Esophagus squamous epithelium (tissue), 5 donors: ENCODE results near the gene NPTX2. TPM values are rescaled to one million over a fixed set of nuclear protein-coding genes. Genes with fewer than 3 reads are reported as not detected.
"Not testable (repeated sequence)": the region's sequence is repeated elsewhere in the genome, so short reads cannot be mapped to it uniquely, and the experiment has no call there.

ENCODE experiments used
- DNase-seq: peaks from one replicate; lab custom pipeline; 2025; lab: John Stamatoyannopoulos, UW
- H3K27ac ChIP-seq, 4 donors: fragments of 200-600 bp; sonication (generic); one replicate each; pipeline ENCODE4 v1.5.1; 2016 to 2019; ENCODE audit warnings: mild to moderate bottlenecking in 1 of 4
- H3K27me3 ChIP-seq, 4 donors: fragments of 200-600 bp; sonication (generic); 1 replicate in 3 of 4; 2 replicates in 1 of 4; pipeline versions ENCODE4 v1.5.1 to v1.6.0; 2017 to 2021; ENCODE audit warnings: antibody characterized with exemption in 1 of 4
- H3K36me3 ChIP-seq, 3 donors: fragments of 200-600 bp; sonication (generic); one replicate each; pipeline ENCODE4 v1.5.1; 2016 to 2019
- H3K4me1 ChIP-seq, 3 donors: fragments of 200-600 bp; sonication (generic); one replicate each; pipeline ENCODE4 v1.5.1; 2017 to 2019
- H3K4me3 ChIP-seq, 4 donors: fragments of 200-600 bp; sonication (generic); 1 replicate in 3 of 4; 2 replicates in 1 of 4; pipeline ENCODE4 v1.5.1; 2016 to 2019; ENCODE audit warnings: mild to moderate bottlenecking in 2 of 4, moderate library complexity in 1 of 4
- H3K9me3 ChIP-seq, 3 donors: fragments of 200-600 bp; sonication (generic); one replicate each; pipeline ENCODE4 v1.5.1; 2016 to 2019
- POLR2A ChIP-seq, 4 donors: fragments of 450-650 bp; IDR thresholded peaks; one replicate each; pipeline ENCODE4 v1.6.1; 2017; ENCODE audit warnings: antibody characterized with exemption in 4 of 4, mild to moderate bottlenecking in 4 of 4, moderate library complexity in 3 of 4
- WGBS, 2 donors: methylation state at CpG; one replicate each; pipeline ENCODE4 v1.1.5; 2018; 5-methylcytosine and 5-hydroxymethylcytosine counted together
- intact Hi-C: fragments of 100-400 bp; cut with DNase I; formaldehyde crosslinking; loops from one replicate; pipeline ENCODE4 v1.15.0; 2022
- total RNA-seq, 4 donors: library from RNA; depleted of rRNA; stranded (reverse); fragments of >200 nt; gene quantifications; one replicate each; pipeline ENCODE4 v1.1.0, GENCODE V29; 2016
- TF ChIP-seq, protein P1 (sequence below), 6 experiments: fragments of 450-650 bp in 4 of 6; fragments of 200-600 bp in 2 of 6; sonication (generic) in 2 of 6; IDR thresholded peaks; one replicate each; pipeline ENCODE4 v1.5.1; 2016 to 2019; ENCODE audit warnings: antibody characterized with exemption in 6 of 6, mild to moderate bottlenecking in 4 of 6, moderate library complexity in 4 of 6
- donor health status: DM: yes; HTN: yes; CAD: no.

The NPTX2 gene
- total RNA-seq, 4 donors from 2014 or later: 1.6 to 9.7 (median 2.9) TPM

DNA sequence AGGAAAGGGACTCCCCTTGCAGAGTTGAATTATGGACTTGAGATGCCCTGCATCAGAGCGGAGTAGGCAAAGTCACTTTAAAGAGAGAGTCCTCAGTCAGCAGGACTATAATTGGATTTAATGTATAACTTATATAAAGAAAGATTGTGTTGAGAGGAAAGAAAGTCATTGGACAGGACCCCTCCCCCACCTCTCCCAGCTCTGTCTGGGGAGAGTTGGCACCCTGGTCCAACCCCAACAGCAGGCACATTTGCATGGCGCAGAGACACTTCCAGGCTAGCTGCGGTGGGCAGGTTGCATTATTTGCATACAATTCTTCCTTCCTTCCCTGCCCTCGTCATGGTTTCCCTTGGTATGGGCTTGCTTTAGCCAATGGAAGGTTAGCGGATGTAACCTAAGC, 46.1 kb upstream of the NPTX2 start:
- no peaks in the 10 kb centered on the region for H3K36me3 ChIP-seq
- TF ChIP-seq, protein P1, sequence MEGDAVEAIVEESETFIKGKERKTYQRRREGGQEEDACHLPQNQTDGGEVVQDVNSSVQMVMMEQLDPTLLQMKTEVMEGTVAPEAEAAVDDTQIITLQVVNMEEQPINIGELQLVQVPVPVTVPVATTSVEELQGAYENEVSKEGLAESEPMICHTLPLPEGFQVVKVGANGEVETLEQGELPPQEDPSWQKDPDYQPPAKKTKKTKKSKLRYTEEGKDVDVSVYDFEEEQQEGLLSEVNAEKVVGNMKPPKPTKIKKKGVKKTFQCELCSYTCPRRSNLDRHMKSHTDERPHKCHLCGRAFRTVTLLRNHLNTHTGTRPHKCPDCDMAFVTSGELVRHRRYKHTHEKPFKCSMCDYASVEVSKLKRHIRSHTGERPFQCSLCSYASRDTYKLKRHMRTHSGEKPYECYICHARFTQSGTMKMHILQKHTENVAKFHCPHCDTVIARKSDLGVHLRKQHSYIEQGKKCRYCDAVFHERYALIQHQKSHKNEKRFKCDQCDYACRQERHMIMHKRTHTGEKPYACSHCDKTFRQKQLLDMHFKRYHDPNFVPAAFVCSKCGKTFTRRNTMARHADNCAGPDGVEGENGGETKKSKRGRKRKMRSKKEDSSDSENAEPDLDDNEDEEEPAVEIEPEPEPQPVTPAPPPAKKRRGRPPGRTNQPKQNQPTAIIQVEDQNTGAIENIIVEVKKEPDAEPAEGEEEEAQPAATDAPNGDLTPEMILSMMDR (IDR thresholded peaks at IDR 0.05): no peak
- no peak for TF ChIP-seq POLR2A (IDR thresholded peaks at IDR 0.05)
- no peaks in the 10 kb centered on the region for H3K27me3 ChIP-seq
- WGBS, 2 donors: 78 to 79% methylated on average over 4 to 5 of the region's 5 CpGs
- no peaks in the 10 kb centered on the region for H3K4me1 ChIP-seq
- peaks cover 0 to 8% (median 2%) of the 10 kb centered on the region in 3 donors for H3K9me3 ChIP-seq
- intact Hi-C loops: no loop called here
- H3K27ac ChIP-seq: no peak overlapping the region
- DNase-seq: no peak
- no peak overlapping the region for H3K4me3 ChIP-seq

DNA sequence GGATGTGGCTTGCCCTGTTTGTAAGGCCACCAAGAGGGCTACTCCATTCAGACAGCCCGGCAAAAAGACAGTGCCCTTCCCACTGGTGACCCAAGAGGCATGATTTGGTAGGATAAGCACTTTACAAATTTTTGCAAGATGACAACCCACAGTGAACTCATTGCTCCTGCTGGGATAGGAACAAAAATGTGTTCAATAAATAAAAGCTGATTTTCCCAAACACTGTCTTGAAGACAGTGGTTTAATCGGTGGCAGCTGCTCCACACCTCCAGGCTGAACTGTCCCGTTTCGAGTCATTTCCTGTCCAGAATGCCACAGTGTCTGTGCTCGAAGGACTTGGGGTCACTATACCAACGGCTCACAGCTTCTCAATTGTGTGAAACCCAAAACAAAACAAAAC, 45.1 kb upstream of the NPTX2 start:
- H3K9me3 ChIP-seq: peaks cover 0 to 18% (median 10%) of the 10 kb centered on the region in 3 donors
- intact Hi-C loops: no loop called here
- H3K27me3 ChIP-seq: no peaks in the 10 kb centered on the region
- H3K27ac ChIP-seq: no peak overlapping the region
- H3K36me3 ChIP-seq: no peaks in the 10 kb centered on the region
- TF ChIP-seq, protein P1 (IDR thresholded peaks at IDR 0.05): no peak
- TF ChIP-seq POLR2A (IDR thresholded peaks at IDR 0.05): no peak
- no peaks in the 10 kb centered on the region for H3K4me1 ChIP-seq
- WGBS, 2 donors: 58 to 68% methylated on average over 6 of the region's 6 CpGs
- DNase-seq: no peak
- H3K4me3 ChIP-seq: no peak overlapping the region

DNA sequence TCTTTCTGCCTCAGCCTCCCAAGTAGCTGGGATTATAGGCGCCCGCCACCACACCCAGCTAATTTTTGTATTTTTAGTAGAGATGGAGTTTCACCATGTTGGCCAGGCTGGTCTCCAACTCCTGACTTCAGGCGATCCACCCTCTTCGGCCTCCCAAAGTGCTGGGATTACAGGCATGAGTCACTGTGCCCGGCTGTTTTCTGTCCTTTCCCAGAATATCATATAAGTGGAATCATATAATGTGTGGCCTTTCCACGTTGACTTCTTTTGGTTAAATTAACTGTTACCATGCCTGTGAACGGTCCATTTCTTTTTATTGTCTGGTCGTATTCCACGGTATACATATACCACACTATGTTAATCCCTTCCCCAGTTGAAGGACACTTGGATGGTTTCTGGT, 44.4 kb upstream of the NPTX2 start:
- H3K27me3 ChIP-seq: not testable (repeated sequence)

DNA sequence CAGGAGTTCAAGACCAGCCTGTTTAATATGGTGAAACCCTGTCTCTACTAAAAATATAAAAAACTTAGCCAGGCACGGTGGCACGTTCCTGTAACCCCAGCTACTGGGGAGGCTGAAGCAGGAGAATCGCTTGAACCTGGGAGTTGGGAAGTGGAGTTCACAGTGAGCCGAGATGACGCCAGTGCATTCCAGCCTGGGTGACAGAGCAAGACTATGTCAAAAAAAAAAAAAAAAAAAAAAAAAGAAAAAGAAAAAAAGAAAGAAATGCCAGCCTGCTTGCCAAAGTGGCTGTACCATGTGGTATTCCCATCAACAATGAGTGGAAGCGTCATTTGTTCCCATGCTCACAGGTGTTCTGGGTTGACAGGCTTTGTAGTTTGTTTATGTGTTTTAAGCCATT, 43.3 kb upstream of the NPTX2 start:
- TF ChIP-seq POLR2A (IDR thresholded peaks at IDR 0.05): no peak
- TF ChIP-seq, protein P1 (IDR thresholded peaks at IDR 0.05): no peak
- intact Hi-C loops: no loop called here
- H3K27ac ChIP-seq: no peak overlapping the region
- 74 to 89% methylated on average over 5 to 6 of the region's 6 CpGs for whole genome bisulfite sequencing, 2 donors
- no peaks in the 10 kb centered on the region for H3K36me3 ChIP-seq
- DNase-seq: no peak
- no peaks in the 10 kb centered on the region for H3K4me1 ChIP-seq
- peaks cover 0 to 22% (median 10%) of the 10 kb centered on the region in 3 donors for H3K9me3 ChIP-seq
- no peaks in the 10 kb centered on the region for H3K27me3 ChIP-seq
- no peak overlapping the region for H3K4me3 ChIP-seq

More for the DNA sequence above, 44.4 kb upstream of the NPTX2 start:
- intact Hi-C loops, H3K4me1 ChIP-seq, H3K36me3 ChIP-seq, H3K4me3 ChIP-seq, DNase-seq, H3K27ac ChIP-seq: not testable (repeated sequence)
- H3K9me3 ChIP-seq: peaks cover 0 to 22% (median 10%) of the 10 kb centered on the region in 3 donors
- WGBS, 2 donors: 84 to 91% methylated on average over 7 to 9 of the region's 9 CpGs

DNA sequence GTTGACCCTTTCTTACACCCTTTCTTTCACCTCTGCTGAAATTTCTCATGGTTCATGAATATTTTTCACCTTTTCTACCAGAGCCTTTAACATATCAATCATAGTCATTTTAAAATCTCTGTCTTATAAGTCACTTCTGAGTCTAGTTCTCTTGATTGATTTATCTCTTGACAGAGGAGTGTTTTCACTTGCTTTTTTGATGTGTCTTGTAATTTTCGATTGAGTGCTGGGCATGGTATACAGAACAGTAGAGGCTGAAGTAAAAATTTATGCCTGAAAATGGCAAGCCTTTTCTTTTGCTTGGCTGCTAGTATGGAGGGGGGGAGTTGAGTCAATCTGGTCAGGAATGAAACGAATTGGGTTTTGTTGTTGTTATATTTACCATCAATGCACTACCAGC, 41.2 kb upstream of the NPTX2 start:
- WGBS, 2 donors: 38 to 39% methylated on average over 2 of the region's 2 CpGs
- H3K27ac ChIP-seq: no peak overlapping the region
- no peak overlapping the region for H3K4me3 ChIP-seq
- no peaks in the 10 kb centered on the region for H3K4me1 ChIP-seq
- intact Hi-C loops: no loop called here
- no peaks in the 10 kb centered on the region for H3K36me3 ChIP-seq
- peaks cover 0 to 22% (median 10%) of the 10 kb centered on the region in 3 donors for H3K9me3 ChIP-seq
- TF ChIP-seq, protein P1 (IDR thresholded peaks at IDR 0.05): no peak
- TF ChIP-seq POLR2A (IDR thresholded peaks at IDR 0.05): no peak
- no peak for DNase-seq
- no peaks in the 10 kb centered on the region for H3K27me3 ChIP-seq

DNA sequence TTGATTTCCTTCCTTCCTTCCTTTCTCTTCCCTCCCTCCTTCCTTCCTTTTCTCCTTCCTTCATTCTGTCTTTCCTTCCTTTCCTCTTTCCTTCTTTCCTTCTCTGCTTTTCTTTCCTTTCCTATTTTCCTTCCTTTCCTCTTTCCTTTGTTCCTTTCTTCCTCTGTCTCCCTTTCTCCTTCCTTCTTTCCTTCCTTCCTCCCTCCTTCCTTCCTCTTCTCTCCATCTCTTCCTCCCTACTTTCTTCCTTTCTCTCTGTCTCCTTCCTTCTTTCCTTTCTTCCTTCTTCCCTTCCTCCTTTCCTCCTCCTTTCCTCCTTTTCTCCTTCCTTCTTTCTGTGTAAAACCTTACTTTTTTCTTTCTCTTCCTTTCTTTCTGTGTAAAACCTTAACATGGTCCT, 32.3 kb upstream of the NPTX2 start:
- Histone ChIP-seq H3K4me1 (no peaks in the 10 kb centered on the region), H3K9me3 (no peaks in the 10 kb centered on the region), H3K27ac (no peak overlapping the region), H3K27me3 (no peaks in the 10 kb centered on the region), H3K4me3 (no peak overlapping the region), H3K36me3 (no peaks in the 10 kb centered on the region)
- intact Hi-C loops: no loop called here
- DNase-seq: no peak
- TF ChIP-seq POLR2A (IDR thresholded peaks at IDR 0.05): no peak
- TF ChIP-seq, protein P1 (IDR thresholded peaks at IDR 0.05): no peak
